Fibroblast of lung (primary cell): ENCODE data around the gene LTBP4. TPM values are rescaled to one million over a fixed set of nuclear protein-coding genes. Genes with fewer than 3 reads are reported as not detected.

Experiments used
- DNase-seq, 2 donors: peaks; one replicate each; pipeline versions ENCODE4 v3.0.0 to v3.0.0-alpha.2; 2010; ENCODE audit warnings: low read depth in 2 of 2
- H2AFZ ChIP-seq: 2 replicates; pipeline ENCODE4 v1.5.1; 2012; ENCODE audit warnings: low read length, control low read depth, inconsistent platforms
- H3K27ac ChIP-seq: 2 replicates; pipeline ENCODE4 v1.5.1; 2011; ENCODE audit warnings: low read length, control low read depth; ENCODE audit not compliant: insufficient read depth
- H3K27me3 ChIP-seq: 2 replicates; pipeline ENCODE4 v1.5.1; 2011; ENCODE audit warnings: mild to moderate bottlenecking, low read length; ENCODE audit not compliant: control insufficient read depth, insufficient read depth
- H3K36me3 ChIP-seq: 2 replicates; pipeline ENCODE4 v1.5.1; 2011; ENCODE audit warnings: low read length; ENCODE audit not compliant: control insufficient read depth, insufficient read depth
- H3K4me1 ChIP-seq: 2 replicates; pipeline ENCODE4 v1.5.1; 2011; ENCODE audit warnings: low read length; ENCODE audit not compliant: control insufficient read depth, insufficient read depth; ENCODE audit errors: extremely low read depth
- H3K4me2 ChIP-seq: 2 replicates; pipeline ENCODE4 v1.5.1; 2011; ENCODE audit warnings: low read length, control low read depth; ENCODE audit not compliant: insufficient read depth; ENCODE audit errors: extremely low read depth
- H3K4me3 ChIP-seq, 4 experiments: fragments of 200-600 bp in 1 of 4; sonication (generic) in 1 of 4; replicated peaks in 1 of 4; 2 replicates each; pipeline ENCODE4 v1.5.1; 2011 to 2016; ENCODE audit warnings: low read length in 4 of 4, low read depth in 3 of 4, mild to moderate bottlenecking in 3 of 4, control low read depth in 2 of 4, inconsistent platforms in 1 of 4, mixed read lengths in 1 of 4; ENCODE audit not compliant: insufficient read depth in 1 of 4; ENCODE audit errors: control extremely low read depth in 1 of 4
- H3K79me2 ChIP-seq: 2 replicates; pipeline ENCODE4 v1.5.1; 2012; ENCODE audit warnings: mild to moderate bottlenecking, low read length, inconsistent platforms; ENCODE audit not compliant: control insufficient read depth, insufficient read depth
- H3K9ac ChIP-seq: 2 replicates; pipeline ENCODE4 v1.5.1; 2011; ENCODE audit warnings: mild to moderate bottlenecking, low read length, control low read depth; ENCODE audit not compliant: insufficient read depth
- H3K9me3 ChIP-seq: 2 replicates; pipeline ENCODE4 v1.5.1; 2012; ENCODE audit warnings: low read depth, low read length; ENCODE audit not compliant: control insufficient read depth, insufficient read depth
- H4K20me1 ChIP-seq: 2 replicates; pipeline ENCODE4 v1.5.1; 2011; ENCODE audit warnings: low read length; ENCODE audit not compliant: control insufficient read depth, insufficient read depth; ENCODE audit errors: extremely low read depth
- CTCF ChIP-seq, 2 donors: IDR thresholded peaks in 1 of 2; conservative IDR thresholded peaks in 1 of 2; 1 replicate in 1 of 2; 2 replicates in 1 of 2; pipeline ENCODE4 v1.5.1; 2011 to 2012; ENCODE audit warnings: low read length in 2 of 2, control low read depth in 1 of 2, inconsistent platforms in 1 of 2, low read depth in 1 of 2, mild to moderate bottlenecking in 1 of 2
- EZH2 ChIP-seq: IDR thresholded peaks from 2 replicates; pipeline ENCODE4 v1.5.1; 2012; ENCODE audit warnings: low read length, control low read depth, mild to moderate bottlenecking; ENCODE audit errors: missing control alignments
- polyA plus RNA-seq, 2 donors: library from polyadenylated mRNA; depleted of rRNA in 1 of 2; stranded (reverse) in 1 of 2; unstranded in 1 of 2; fragments of >200 nt; gene quantifications; 2 replicates each; pipeline ENCODE4 v1.2.1, GENCODE V29; 2011 to 2012; ENCODE audit warnings: missing spikeins in 1 of 2
- total RNA-seq: library from RNA; depleted of rRNA; stranded (reverse); fragments of >200 nt; gene quantifications from 2 replicates; pipeline ENCODE4 v1.2.1, GENCODE V29; 2014

The LTBP4 gene
- total and polyA plus RNA-seq, 2 donors (not counting 1 experiment from before 2014, with no cell fraction given) = 31.7 to 46.4 TPM

- H3K4me1 ChIP-seq = peaks cover 2% of the 10 kb centered on the region
- H3K27me3 ChIP-seq = no peaks in the 10 kb centered on the region
- H3K4me3 ChIP-seq = peak overlapping the region in 1 of 4 experiments; percentile 4
- no peak overlapping the region for H3K27ac ChIP-seq
- no peak overlapping the region for H3K4me2 ChIP-seq
- H3K36me3 ChIP-seq = peaks cover 4% of the 10 kb centered on the region
- no peaks in the 10 kb centered on the region for H4K20me1 ChIP-seq
- peak in 1 of 2 donors; percentile 71 for DNase-seq
- TF ChIP-seq CTCF (conservative IDR thresholded peaks at IDR 0.05 in 1 of 2, IDR thresholded peaks at IDR 0.05 in 1 of 2; ENCODE audit: low read depth in 1 of 2, low read length in 2 of 2) (no peak), EZH2 (no peak)
- H3K9me3 ChIP-seq = no peaks in the 10 kb centered on the region
- H3K79me2 ChIP-seq = no peaks in the 10 kb centered on the region
- no peak overlapping the region for H2AFZ ChIP-seq
- no peak overlapping the region for H3K9ac ChIP-seq
Measured at GRCh38 chr19:40609561-40610395, 8.6 kb downstream of the LTBP4 start.

GRCh38 chr19:40610396-40611064 lies 9.4 kb downstream of the LTBP4 start:
- peaks cover 4% of the 10 kb centered on the region for H3K36me3 ChIP-seq
- H3K9me3 ChIP-seq = no peaks in the 10 kb centered on the region
- H3K27ac ChIP-seq = no peak overlapping the region
- TF ChIP-seq CTCF (conservative IDR thresholded peaks at IDR 0.05 in 1 of 2, IDR thresholded peaks at IDR 0.05 in 1 of 2; ENCODE audit: low read depth in 1 of 2, low read length in 2 of 2) = no peak
- no peak for TF ChIP-seq EZH2
- no peak overlapping the region for H3K4me2 ChIP-seq
- no peak overlapping the region for H3K9ac ChIP-seq
- peaks cover 4% of the 10 kb centered on the region for H3K4me1 ChIP-seq
- H2AFZ ChIP-seq = no peak overlapping the region
- H3K79me2 ChIP-seq = no peaks in the 10 kb centered on the region
- DNase-seq = no peak
- H4K20me1 ChIP-seq = no peaks in the 10 kb centered on the region
- H3K27me3 ChIP-seq = no peaks in the 10 kb centered on the region
- peak overlapping the region in 1 of 4 experiments; percentile 4 for H3K4me3 ChIP-seq

GRCh38 chr19:40611096-40611495 lies 9.9 kb downstream of the LTBP4 start:
- peaks cover 4% of the 10 kb centered on the region for H3K36me3 ChIP-seq
- H3K4me2 ChIP-seq = no peak overlapping the region
- H3K9me3 ChIP-seq = no peaks in the 10 kb centered on the region
- DNase-seq = no peak
- H3K4me3 ChIP-seq = no peak overlapping the region
- no peaks in the 10 kb centered on the region for H4K20me1 ChIP-seq
- H3K27ac ChIP-seq = no peak overlapping the region
- H2AFZ ChIP-seq = no peak overlapping the region
- H3K27me3 ChIP-seq = no peaks in the 10 kb centered on the region
- H3K9ac ChIP-seq = no peak overlapping the region
- TF ChIP-seq CTCF (conservative IDR thresholded peaks at IDR 0.05 in 1 of 2, IDR thresholded peaks at IDR 0.05 in 1 of 2; ENCODE audit: low read depth in 1 of 2, low read length in 2 of 2) = no peak
- TF ChIP-seq EZH2 = no peak
- no peaks in the 10 kb centered on the region for H3K79me2 ChIP-seq
- H3K4me1 ChIP-seq = peaks cover 6% of the 10 kb centered on the region
